K562 (cell line): ENCODE data around the gene PDE6G. TPM values are rescaled to one million over a fixed set of nuclear protein-coding genes. Genes with fewer than 3 reads are reported as not detected.

Experiments
- ATAC-seq: fragments of 200-7000 bp; cut with Tn5 transposase; 3 replicates; pipeline ENCODE4 v1.9.1; 2020; ENCODE audit warnings: moderate library complexity
- BruUV-seq: library from RNA; stranded (reverse); fragments of 400-500 nt; replicated peaks from 2 replicates; lab custom pipeline; 2021; lab: Mats Ljungman, UMichigan
- CTCF ChIA-PET: fragments of 300-600 bp; formaldehyde crosslinking; extraction: SDS; loops from one replicate; lab custom pipeline; 2021; ENCODE audit warnings: low intra/inter-chr PET ratio; lab: Yijun Ruan, JAX
- POLR2A ChIA-PET: fragments of 300-600, 350-650 bp; sonication (Branson Sonifier 250); formaldehyde crosslinking; extraction: SDS; loops from one replicate; lab custom pipeline; 2021; ENCODE audit warnings: antibody characterized with exemption, inconsistent platforms; lab: Yijun Ruan, JAX
- DNase-seq, 4 experiments: peaks; one replicate each; pipeline versions ENCODE4 v3.0.0 to v3.0.0-alpha.2; 2011 to 2018; ENCODE audit warnings: low spot score in 3 of 4, mixed read lengths in 3 of 4; ENCODE audit errors: extremely low read depth in 1 of 4
- FAIRE-seq: peaks from 2 replicates; lab custom pipeline; 2011; peaks lifted over from hg19 to GRCh38; lab: Jason Lieb, UNC
- H2AFZ ChIP-seq: 2 replicates; pipeline ENCODE4 v1.6.0; 2011; ENCODE audit warnings: low read depth, low read length, control low read depth, inconsistent platforms
- H3K27ac ChIP-seq: fragments of 200-600 bp; 3 replicates; pipeline ENCODE4 v1.8.0; 2011; ENCODE audit warnings: low read depth, mild to moderate bottlenecking, control low read depth, inconsistent platforms, low read length, moderate library complexity, mixed read lengths; ENCODE audit errors: extremely low read depth
- H3K27me3 ChIP-seq, 2 experiments: fragments of 300-600 bp in 1 of 2; 2 replicates in 1 of 2; 3 replicates in 1 of 2; pipeline versions ENCODE4 v1.6.0 to v1.8.0; 2011; ENCODE audit warnings: inconsistent platforms in 2 of 2, low read length in 2 of 2, mild to moderate bottlenecking in 1 of 2, mixed read lengths in 1 of 2, moderate library complexity in 1 of 2; ENCODE audit not compliant: control insufficient read depth in 2 of 2, insufficient read depth in 2 of 2
- H3K36me3 ChIP-seq: fragments of 300-600 bp; 3 replicates; pipeline ENCODE4 v1.8.0; 2011; ENCODE audit warnings: mild to moderate bottlenecking, low read length, inconsistent platforms; ENCODE audit not compliant: control insufficient read depth, insufficient read depth
- H3K4me1 ChIP-seq, 2 experiments: fragments of 200-600 bp in 1 of 2; replicated peaks in 1 of 2; 2 replicates in 1 of 2; 3 replicates in 1 of 2; pipeline versions ENCODE4 v1.5.1 to v1.8.0; 2011; ENCODE audit warnings: inconsistent platforms in 2 of 2, low read length in 2 of 2, mild to moderate bottlenecking in 1 of 2, mixed read lengths in 1 of 2, moderate library complexity in 1 of 2; ENCODE audit not compliant: control insufficient read depth in 2 of 2, insufficient read depth in 2 of 2
- H3K4me2 ChIP-seq: 2 replicates; pipeline ENCODE4 v1.6.1; 2011; ENCODE audit warnings: low read length, control low read depth, inconsistent platforms, mixed read lengths; ENCODE audit not compliant: insufficient read depth
- H3K4me3 ChIP-seq: fragments of 200-600 bp; sonication (generic), shearing (Covaris generic); 2 replicates; pipeline ENCODE4 v1.5.1; 2016; ENCODE audit warnings: control low read depth, inconsistent platforms
- H3K79me2 ChIP-seq: fragments of 200-600 bp; 3 replicates; pipeline ENCODE4 v1.8.0; 2011; ENCODE audit warnings: low read length, inconsistent platforms; ENCODE audit not compliant: control insufficient read depth, insufficient read depth
- H3K9ac ChIP-seq, 2 experiments: 2 replicates each; pipeline versions ENCODE4 v1.6.0 to v1.6.1; 2011; ENCODE audit warnings: low read depth in 2 of 2, low read length in 2 of 2, control low read depth in 1 of 2, inconsistent platforms in 1 of 2, mild to moderate bottlenecking in 1 of 2, mixed read lengths in 1 of 2; ENCODE audit not compliant: insufficient read depth in 1 of 2
- H3K9me1 ChIP-seq: one replicate; pipeline ENCODE4 v1.6.0; 2011; ENCODE audit warnings: inconsistent platforms, mild to moderate bottlenecking, low read length, moderate library complexity; ENCODE audit not compliant: control insufficient read depth, insufficient read depth
- H3K9me3 ChIP-seq: replicated peaks from 2 replicates; pipeline ENCODE4 v1.5.1; 2011; ENCODE audit warnings: low read depth, low read length, inconsistent platforms; ENCODE audit not compliant: control insufficient read depth, insufficient read depth
- H4K20me1 ChIP-seq: replicated peaks from 2 replicates; pipeline ENCODE4 v1.6.1; 2011; ENCODE audit warnings: low read length, inconsistent platforms, mixed read lengths; ENCODE audit not compliant: control insufficient read depth, insufficient read depth
- ARID1B ChIP-seq: fragments of 450-650 bp; IDR thresholded peaks from 2 replicates; pipeline ENCODE4 v1.6.1; 2016; ENCODE audit warnings: antibody characterized with exemption, mild to moderate bottlenecking, inconsistent platforms
- ATF1 ChIP-seq, 2 experiments: fragments of 450-650 bp in 1 of 2; IDR thresholded peaks; 2 replicates each; pipeline ENCODE4 v1.6.1; 2016; ENCODE audit warnings: missing compliant biosample characterization in 1 of 2, missing genetic modification characterization in 1 of 2
- CBX5 ChIP-seq: IDR thresholded peaks from 2 replicates; pipeline ENCODE4 v1.6.1; 2014; ENCODE audit warnings: low read depth, borderline replicate concordance
- COPS2 ChIP-seq: fragments of 450-650 bp; conservative IDR thresholded peaks from 2 replicates; pipeline ENCODE4 v1.6.1; 2016; ENCODE audit warnings: mild to moderate bottlenecking, moderate library complexity
- PHF8 ChIP-seq: fragments of 200-600 bp; sonication (generic); IDR thresholded peaks from 2 replicates; pipeline ENCODE4 v1.6.1; 2012; ENCODE audit warnings: mixed run types, mild to moderate bottlenecking, inconsistent platforms, low read length, moderate library complexity, borderline replicate concordance
- PTRF ChIP-seq: fragments of 450-650 bp; IDR thresholded peaks from 2 replicates; pipeline ENCODE4 v1.6.1; 2016; ENCODE audit warnings: mild to moderate bottlenecking, missing genetic modification characterization, missing compliant biosample characterization
- RB1 ChIP-seq: fragments of 450-650 bp; IDR thresholded peaks from 2 replicates; pipeline ENCODE4 v1.6.1; 2017; ENCODE audit warnings: low read depth, mild to moderate bottlenecking
- RCOR1 ChIP-seq, 2 experiments: IDR thresholded peaks; 2 replicates each; pipeline ENCODE4 v1.6.1; 2012; ENCODE audit warnings: low read depth in 2 of 2, low read length in 2 of 2, borderline replicate concordance in 1 of 2, improper control_type of control experiment in 1 of 2
- SAFB2 ChIP-seq: fragments of 200-400 bp; formaldehyde crosslinking; IDR thresholded peaks from 2 replicates; pipeline ENCODE4 v1.6.1; 2018; ENCODE audit warnings: borderline replicate concordance, low read length, low read depth, moderate library complexity; ENCODE audit not compliant: severe bottlenecking
- SETDB1 ChIP-seq: IDR thresholded peaks from one replicate; pipeline ENCODE4 v1.6.1; 2012; ENCODE audit warnings: low read length, control low read depth, inconsistent platforms
- SMAD1 ChIP-seq: fragments of 150-350 bp; IDR thresholded peaks from 2 replicates; pipeline ENCODE4 v1.6.1; 2014; ENCODE audit warnings: low read length, low read depth; ENCODE audit not compliant: partially characterized antibody
- ZFX ChIP-seq: sonication (generic); formaldehyde crosslinking; IDR thresholded peaks from 2 replicates; pipeline ENCODE4 v1.8.0; 2022; ENCODE audit warnings: mild to moderate bottlenecking, missing genetic modification reagents, moderate library complexity
- ZNF3 ChIP-seq: fragments of 250-450 bp; sonication (Bioruptor Pico); IDR thresholded peaks from 2 replicates; pipeline ENCODE4 v1.5.0; 2021; ENCODE audit warnings: mild to moderate bottlenecking, moderate library complexity
- WGBS: fragments of 100-300 bp; shearing (Covaris generic); methylation state at CpG from one replicate; pipeline ENCODE4 v1.1.6; 2016; ENCODE audit warnings: low coverage, mixed read lengths; ENCODE audit not compliant: insufficient coverage; ENCODE audit errors: missing lambda C conversion rate; 5-methylcytosine and 5-hydroxymethylcytosine counted together
- in situ Hi-C: fragments of 300-500 bp; cut with MboI; formaldehyde crosslinking; loops from 4 replicates; pipeline ENCODE4 v1.15.0; 2018; ENCODE audit warnings: inconsistent platforms, mixed read lengths
- intact Hi-C: fragments of 100-400 bp; cut with micrococcal nuclease; formaldehyde crosslinking; loops from 2 replicates; pipeline ENCODE4 v1.14.2; 2022
- polyA plus RNA-seq, 8 experiments: library from polyadenylated mRNA; depleted of rRNA in 4 of 8; stranded (reverse) in 5 of 8; unstranded in 3 of 8; fragments of >200 nt; fragmentation: Nextera tagmentation in 2 of 8; fragmentation: Illumina TruSeq in 1 of 8; extraction: Ambion mirVana in 2 of 8; extraction: Trizol in 1 of 8; gene quantifications; 2 replicates each; pipeline versions ENCODE4 v1.2.1 to v1.2.3, GENCODE V29; 2011 to 2014; ENCODE audit warnings: inconsistent platforms in 1 of 8, missing spikeins in 1 of 8
- total RNA-seq, 7 experiments: library from RNA; depleted of rRNA in 6 of 7; stranded (reverse); fragments of >200 nt in 6 of 7; fragmentation: Illumina TruSeq in 2 of 7; extraction: Trizol in 2 of 7; gene quantifications; 2 replicates each; pipeline versions ENCODE4 v1.2.1 to v1.2.3, GENCODE V29; 2011 to 2021; ENCODE audit warnings: low replicate concordance in 1 of 7
- TF ChIP-seq, protein P1 (sequence below): fragments of 250-450 bp; sonication (Bioruptor Pico); IDR thresholded peaks from 2 replicates; pipeline ENCODE4 v1.8.0; 2022; ENCODE audit warnings: moderate library complexity, mild to moderate bottlenecking, inconsistent platforms
- TF ChIP-seq, protein P2 (sequence below): fragments of 250-450 bp; sonication (Bioruptor Pico); IDR thresholded peaks from 2 replicates; pipeline ENCODE4 v1.6.1; 2021; ENCODE audit warnings: mild to moderate bottlenecking

Gene PDE6G
- total and polyA plus RNA-seq, 9 of the 15 experiments (the other 6 are each of a cell fraction or from before 2014, with no cell fraction given) = 0.14 to 0.59 TPM; not detected in 7

DNA sequence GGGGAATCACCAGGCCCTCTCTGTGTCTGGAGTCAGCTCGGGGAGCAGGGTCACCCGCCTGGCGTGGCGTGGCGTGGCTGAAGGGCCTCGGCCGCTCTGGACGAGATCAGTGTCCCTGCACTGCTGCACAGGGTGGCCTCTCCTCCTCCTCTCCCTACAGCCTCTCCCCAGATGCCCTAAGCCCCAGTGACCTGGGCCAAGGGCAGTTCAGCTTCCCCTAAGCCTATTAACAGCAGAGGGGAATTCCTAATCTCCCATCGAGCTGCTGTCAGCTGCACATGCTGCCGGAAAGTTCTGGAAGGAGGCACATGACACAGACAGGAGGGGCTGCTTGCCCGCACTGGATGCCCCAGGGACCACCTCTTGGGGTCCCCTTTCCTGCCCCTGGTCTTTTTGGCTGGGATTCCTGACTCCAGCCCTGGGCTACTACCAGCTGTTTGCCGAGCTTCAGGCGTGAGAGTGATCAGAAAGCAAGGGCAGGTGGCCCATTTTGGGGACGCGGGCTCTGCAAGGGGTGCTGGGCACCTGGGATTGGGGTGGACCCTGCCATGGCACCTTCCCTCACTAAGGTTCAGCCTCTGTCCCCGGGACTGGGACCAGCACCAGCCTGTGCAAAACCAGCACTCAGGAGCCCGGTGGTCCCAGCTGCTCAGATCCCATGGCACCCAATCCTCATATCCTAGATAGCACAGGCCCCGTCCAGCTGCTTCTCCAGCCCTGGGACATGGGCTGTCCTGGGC lies 794 bp downstream of the PDE6G start:
- H3K79me2 ChIP-seq = no peaks in the 10 kb centered on the region
- no peaks in the 10 kb centered on the region for H4K20me1 ChIP-seq
- BruUV-seq = no TSS peak
- no peak for ATAC-seq
- FAIRE-seq = no peak
- in situ Hi-C loops (no loop called here), intact Hi-C loops (no loop called here)
- CTCF ChIA-PET = no interaction called here
- H3K27me3 ChIP-seq = no peaks in the 10 kb centered on the region
- POLR2A ChIA-PET = interaction anchor here (0.7 to 1.7 kb wide), 4 partner anchors 8 to 258 kb away, joined by 3 to 5 read pairs (median 3); no protein-coding TSS in a partner anchor
- H3K9ac ChIP-seq = peak overlapping the region in 1 of 2 experiments; percentile 79; a peak in 2 of 4 replicates
- H3K9me1 ChIP-seq = no peaks in the 10 kb centered on the region
- no peak overlapping the region for H2AFZ ChIP-seq
- H3K4me3 ChIP-seq = no peak overlapping the region
- 57% methylated on average over 16 of the region's 18 CpGs for WGBS
- H3K4me1 ChIP-seq = peaks cover 0 to 45% of the 10 kb centered on the region in 2 experiments; a peak in 3 of 5 replicates
- DNase-seq = no peak
- no peaks in the 10 kb centered on the region for H3K9me3 ChIP-seq
- H3K4me2 ChIP-seq = no peak overlapping the region
- TF ChIP-seq PTRF (no peak), COPS2 (no peak), ZNF3 (no peak), RCOR1 (IDR thresholded peaks at IDR 0.05; ENCODE audit: borderline replicate concordance in 1 of 2, low read depth in 2 of 2, low read length in 2 of 2) (no peak), SAFB2 (no peak), CBX5 (no peak), PHF8 (no peak), SETDB1 (no peak), ZFX (CRISPR knock-in tag) (no peak), ARID1B (no peak), RB1 (no peak), SMAD1 (no peak), ATF1 (CRISPR knock-in tag; IDR thresholded peaks at IDR 0.05) (no peak), ATF1 (tag; IDR thresholded peaks at IDR 0.05) (no peak)
- TF ChIP-seq, protein P1, sequence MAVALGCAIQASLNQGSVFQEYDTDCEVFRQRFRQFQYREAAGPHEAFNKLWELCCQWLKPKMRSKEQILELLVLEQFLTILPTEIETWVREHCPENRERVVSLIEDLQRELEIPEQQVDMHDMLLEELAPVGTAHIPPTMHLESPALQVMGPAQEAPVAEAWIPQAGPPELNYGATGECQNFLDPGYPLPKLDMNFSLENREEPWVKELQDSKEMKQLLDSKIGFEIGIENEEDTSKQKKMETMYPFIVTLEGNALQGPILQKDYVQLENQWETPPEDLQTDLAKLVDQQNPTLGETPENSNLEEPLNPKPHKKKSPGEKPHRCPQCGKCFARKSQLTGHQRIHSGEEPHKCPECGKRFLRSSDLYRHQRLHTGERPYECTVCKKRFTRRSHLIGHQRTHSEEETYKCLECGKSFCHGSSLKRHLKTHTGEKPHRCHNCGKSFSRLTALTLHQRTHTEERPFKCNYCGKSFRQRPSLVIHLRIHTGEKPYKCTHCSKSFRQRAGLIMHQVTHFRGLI (CRISPR knock-in tag) = no peak
- TF ChIP-seq, protein P2, sequence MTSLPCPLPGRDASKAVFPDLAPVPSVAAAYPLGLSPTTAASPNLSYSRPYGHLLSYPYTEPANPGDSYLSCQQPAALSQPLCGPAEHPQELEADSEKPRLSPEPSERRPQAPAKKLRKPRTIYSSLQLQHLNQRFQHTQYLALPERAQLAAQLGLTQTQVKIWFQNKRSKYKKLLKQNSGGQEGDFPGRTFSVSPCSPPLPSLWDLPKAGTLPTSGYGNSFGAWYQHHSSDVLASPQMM (CRISPR knock-in tag) = no peak
- TF ChIP-seq, all 486 proteins: peak for 0
- Histone ChIP-seq H3K36me3 (no peaks in the 10 kb centered on the region), H3K27ac (no peak overlapping the region)
